ENCODE results near the gene GUF1. TPM values are rescaled to one million over a fixed set of nuclear protein-coding genes. Genes with fewer than 3 reads are reported as not detected.

GUF1 gene
- total and polyA plus RNA-seq, 2 of the 13 experiments (the other 11 are each of a cell fraction or from before 2014, with no cell fraction given): 10.3 to 24.6 TPM

DNA sequence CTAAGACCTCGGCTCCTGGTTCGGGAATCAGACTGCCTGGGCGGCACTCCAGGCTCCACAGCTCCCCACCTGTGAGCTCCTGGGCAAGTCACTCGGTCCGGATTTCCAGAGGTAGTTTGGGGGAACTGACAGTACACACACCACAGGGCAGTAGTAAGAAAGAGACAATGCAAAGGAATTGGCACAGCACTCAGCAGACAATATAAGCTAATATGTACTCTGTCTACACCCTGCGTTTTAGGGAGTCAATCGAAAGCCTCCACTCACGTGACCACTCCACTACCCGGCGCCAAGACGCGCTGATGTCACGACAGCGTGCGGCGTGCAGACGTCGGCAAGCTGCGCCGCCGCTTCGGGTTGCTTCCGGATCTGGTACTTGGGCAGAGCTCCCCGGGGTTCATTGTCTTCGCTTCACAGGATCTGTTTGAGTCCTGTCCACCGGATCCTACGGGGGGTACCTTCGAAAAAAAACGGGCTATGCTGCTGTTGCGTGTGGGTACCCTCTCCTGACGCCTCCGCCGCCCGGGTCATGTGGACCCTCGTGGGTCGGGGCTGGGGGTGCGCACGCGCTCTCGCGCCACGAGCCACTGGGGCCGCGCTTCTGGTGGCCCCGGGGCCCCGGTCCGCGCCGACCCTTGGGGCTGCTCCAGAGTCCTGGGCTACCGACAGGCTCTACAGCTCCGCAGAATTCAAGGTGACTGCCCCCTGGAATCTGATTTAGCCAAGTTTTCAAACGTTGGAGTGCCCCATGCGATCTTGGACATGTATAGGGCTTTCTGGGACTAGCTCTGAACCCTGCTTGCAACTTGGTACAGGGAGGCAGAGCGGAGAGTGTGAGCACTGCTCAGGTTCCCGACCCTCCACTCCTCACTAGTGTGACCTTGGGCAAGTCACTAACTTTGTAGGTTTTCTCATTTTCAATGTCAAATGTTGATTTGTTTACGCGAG lies at the start of gene GUF1 (continued):
- TF ChIP-seq, protein P1, sequence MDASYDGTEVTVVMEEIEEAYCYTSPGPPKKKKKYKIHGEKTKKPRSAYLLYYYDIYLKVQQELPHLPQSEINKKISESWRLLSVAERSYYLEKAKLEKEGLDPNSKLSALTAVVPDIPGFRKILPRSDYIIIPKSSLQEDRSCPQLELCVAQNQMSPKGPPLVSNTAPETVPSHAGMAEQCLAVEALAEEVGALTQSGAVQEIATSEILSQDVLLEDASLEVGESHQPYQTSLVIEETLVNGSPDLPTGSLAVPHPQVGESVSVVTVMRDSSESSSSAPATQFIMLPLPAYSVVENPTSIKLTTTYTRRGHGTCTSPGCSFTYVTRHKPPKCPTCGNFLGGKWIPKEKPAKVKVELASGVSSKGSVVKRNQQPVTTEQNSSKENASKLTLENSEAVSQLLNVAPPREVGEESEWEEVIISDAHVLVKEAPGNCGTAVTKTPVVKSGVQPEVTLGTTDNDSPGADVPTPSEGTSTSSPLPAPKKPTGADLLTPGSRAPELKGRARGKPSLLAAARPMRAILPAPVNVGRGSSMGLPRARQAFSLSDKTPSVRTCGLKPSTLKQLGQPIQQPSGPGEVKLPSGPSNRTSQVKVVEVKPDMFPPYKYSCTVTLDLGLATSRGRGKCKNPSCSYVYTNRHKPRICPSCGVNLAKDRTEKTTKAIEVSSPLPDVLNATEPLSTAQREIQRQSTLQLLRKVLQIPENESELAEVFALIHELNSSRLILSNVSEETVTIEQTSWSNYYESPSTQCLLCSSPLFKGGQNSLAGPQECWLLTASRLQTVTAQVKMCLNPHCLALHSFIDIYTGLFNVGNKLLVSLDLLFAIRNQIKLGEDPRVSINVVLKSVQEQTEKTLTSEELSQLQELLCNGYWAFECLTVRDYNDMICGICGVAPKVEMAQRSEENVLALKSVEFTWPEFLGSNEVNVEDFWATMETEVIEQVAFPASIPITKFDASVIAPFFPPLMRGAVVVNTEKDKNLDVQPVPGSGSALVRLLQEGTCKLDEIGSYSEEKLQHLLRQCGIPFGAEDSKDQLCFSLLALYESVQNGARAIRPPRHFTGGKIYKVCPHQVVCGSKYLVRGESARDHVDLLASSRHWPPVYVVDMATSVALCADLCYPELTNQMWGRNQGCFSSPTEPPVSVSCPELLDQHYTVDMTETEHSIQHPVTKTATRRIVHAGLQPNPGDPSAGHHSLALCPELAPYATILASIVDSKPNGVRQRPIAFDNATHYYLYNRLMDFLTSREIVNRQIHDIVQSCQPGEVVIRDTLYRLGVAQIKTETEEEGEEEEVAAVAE (CRISPR knock-in tag; IDR thresholded peaks at IDR 0.05; ENCODE audit: borderline replicate concordance): peak; percentile 67; the same call in 1 of the 2 replicates
- TF ChIP-seq TSC22D2 (CRISPR knock-in tag; IDR thresholded peaks at IDR 0.05; ENCODE audit: borderline replicate concordance): 0 out of 2 replicates have a peak, but pooled peaks have one; percentile 68
- TF ChIP-seq, protein P2, sequence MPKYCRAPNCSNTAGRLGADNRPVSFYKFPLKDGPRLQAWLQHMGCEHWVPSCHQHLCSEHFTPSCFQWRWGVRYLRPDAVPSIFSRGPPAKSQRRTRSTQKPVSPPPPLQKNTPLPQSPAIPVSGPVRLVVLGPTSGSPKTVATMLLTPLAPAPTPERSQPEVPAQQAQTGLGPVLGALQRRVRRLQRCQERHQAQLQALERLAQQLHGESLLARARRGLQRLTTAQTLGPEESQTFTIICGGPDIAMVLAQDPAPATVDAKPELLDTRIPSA (CRISPR knock-in tag; IDR thresholded peaks at IDR 0.05; ENCODE audit: borderline replicate concordance): 0 out of 2 replicates have a peak, but pooled peaks have one; percentile 36
- TF ChIP-seq, protein P3, sequence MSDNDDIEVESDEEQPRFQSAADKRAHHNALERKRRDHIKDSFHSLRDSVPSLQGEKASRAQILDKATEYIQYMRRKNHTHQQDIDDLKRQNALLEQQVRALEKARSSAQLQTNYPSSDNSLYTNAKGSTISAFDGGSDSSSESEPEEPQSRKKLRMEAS (IDR thresholded peaks at IDR 0.05): peak; percentile 85
- peak; percentile 95 for TF ChIP-seq ELF1 (CRISPR knock-in tag; IDR thresholded peaks at IDR 0.05)
- TF ChIP-seq NR2C2 (CRISPR knock-in tag; IDR thresholded peaks at IDR 0.05; ENCODE audit: borderline replicate concordance): peak; percentile 66
- TF ChIP-seq, protein P4, sequence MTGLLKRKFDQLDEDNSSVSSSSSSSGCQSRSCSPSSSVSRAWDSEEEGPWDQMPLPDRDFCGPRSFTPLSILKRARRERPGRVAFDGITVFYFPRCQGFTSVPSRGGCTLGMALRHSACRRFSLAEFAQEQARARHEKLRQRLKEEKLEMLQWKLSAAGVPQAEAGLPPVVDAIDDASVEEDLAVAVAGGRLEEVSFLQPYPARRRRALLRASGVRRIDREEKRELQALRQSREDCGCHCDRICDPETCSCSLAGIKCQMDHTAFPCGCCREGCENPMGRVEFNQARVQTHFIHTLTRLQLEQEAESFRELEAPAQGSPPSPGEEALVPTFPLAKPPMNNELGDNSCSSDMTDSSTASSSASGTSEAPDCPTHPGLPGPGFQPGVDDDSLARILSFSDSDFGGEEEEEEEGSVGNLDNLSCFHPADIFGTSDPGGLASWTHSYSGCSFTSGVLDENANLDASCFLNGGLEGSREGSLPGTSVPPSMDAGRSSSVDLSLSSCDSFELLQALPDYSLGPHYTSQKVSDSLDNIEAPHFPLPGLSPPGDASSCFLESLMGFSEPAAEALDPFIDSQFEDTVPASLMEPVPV (CRISPR knock-in tag; IDR thresholded peaks at IDR 0.05): peak; percentile 65
- TF ChIP-seq ETV5 (CRISPR knock-in tag; IDR thresholded peaks at IDR 0.05; ENCODE audit: borderline replicate concordance): peak; percentile 84
- TF ChIP-seq, protein P5, sequence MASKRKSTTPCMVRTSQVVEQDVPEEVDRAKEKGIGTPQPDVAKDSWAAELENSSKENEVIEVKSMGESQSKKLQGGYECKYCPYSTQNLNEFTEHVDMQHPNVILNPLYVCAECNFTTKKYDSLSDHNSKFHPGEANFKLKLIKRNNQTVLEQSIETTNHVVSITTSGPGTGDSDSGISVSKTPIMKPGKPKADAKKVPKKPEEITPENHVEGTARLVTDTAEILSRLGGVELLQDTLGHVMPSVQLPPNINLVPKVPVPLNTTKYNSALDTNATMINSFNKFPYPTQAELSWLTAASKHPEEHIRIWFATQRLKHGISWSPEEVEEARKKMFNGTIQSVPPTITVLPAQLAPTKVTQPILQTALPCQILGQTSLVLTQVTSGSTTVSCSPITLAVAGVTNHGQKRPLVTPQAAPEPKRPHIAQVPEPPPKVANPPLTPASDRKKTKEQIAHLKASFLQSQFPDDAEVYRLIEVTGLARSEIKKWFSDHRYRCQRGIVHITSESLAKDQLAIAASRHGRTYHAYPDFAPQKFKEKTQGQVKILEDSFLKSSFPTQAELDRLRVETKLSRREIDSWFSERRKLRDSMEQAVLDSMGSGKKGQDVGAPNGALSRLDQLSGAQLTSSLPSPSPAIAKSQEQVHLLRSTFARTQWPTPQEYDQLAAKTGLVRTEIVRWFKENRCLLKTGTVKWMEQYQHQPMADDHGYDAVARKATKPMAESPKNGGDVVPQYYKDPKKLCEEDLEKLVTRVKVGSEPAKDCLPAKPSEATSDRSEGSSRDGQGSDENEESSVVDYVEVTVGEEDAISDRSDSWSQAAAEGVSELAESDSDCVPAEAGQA (IDR thresholded peaks at IDR 0.05; ENCODE audit: low read depth): peak; percentile 91
- TF ChIP-seq, protein P5 (CRISPR knock-in tag; IDR thresholded peaks at IDR 0.05; ENCODE audit: borderline replicate concordance): no peak
- TF ChIP-seq GATAD1 (CRISPR knock-in tag; IDR thresholded peaks at IDR 0.05): peak; percentile 97
- TF ChIP-seq CCDC6 (CRISPR knock-in tag; IDR thresholded peaks at IDR 0.05): peak; percentile 45; the same call in 1 of the 2 replicates

All from HepG2 (cell line).